B cell (primary cell): Measurements from ENCODE around the gene SNTN. TPM values are rescaled to one million over a fixed set of nuclear protein-coding genes. Genes with fewer than 3 reads are reported as not detected.

Experiments used
- ATAC-seq: fragments of 200-7000 bp; cut with Tn5 transposase; one replicate; pipeline ENCODE4 v1.10.0; 2021; ENCODE audit warnings: low read depth, mild to moderate bottlenecking, moderate number of reproducible peaks, moderate library complexity
- CTCF ChIA-PET: fragments of 350-600 bp; sonication (Branson Sonifier 250); formaldehyde crosslinking; loops from one replicate; lab custom pipeline; 2021; ENCODE audit warnings: antibody characterized with exemption, inconsistent platforms; lab: Charles Lee
- POLR2A ChIA-PET: fragments of 350-600 bp; sonication (Branson Sonifier 250); formaldehyde crosslinking; loops from one replicate; lab custom pipeline; 2021; ENCODE audit warnings: antibody characterized with exemption; lab: Charles Lee
- DNase-seq: peaks from one replicate; pipeline ENCODE4 v3.0.0; 2013
- H2AFZ ChIP-seq: 2 replicates; pipeline ENCODE4 v1.6.1; 2012; ENCODE audit warnings: mild to moderate bottlenecking, low read depth, low read length; ENCODE audit not compliant: insufficient read depth, poor library complexity, severe bottlenecking
- H3K27ac ChIP-seq, 2 donors: 1 replicate in 1 of 2; 2 replicates in 1 of 2; pipeline ENCODE4 v1.5.1; 2012 to 2013; ENCODE audit warnings: low read length in 2 of 2, mild to moderate bottlenecking in 2 of 2, moderate library complexity in 1 of 2
- H3K27me3 ChIP-seq, 4 experiments: fragments of 200-600 bp in 1 of 4; sonication (generic) in 1 of 4; replicated peaks in 1 of 4; 1 replicate in 2 of 4; 2 replicates in 2 of 4; pipeline versions ENCODE4 v1.6.1 to v1.7.0; 2013 to 2016; ENCODE audit warnings: low read length in 3 of 4, mild to moderate bottlenecking in 2 of 4, mixed read lengths in 1 of 4, moderate library complexity in 1 of 4; ENCODE audit not compliant: insufficient read depth in 4 of 4, control insufficient read depth in 3 of 4; ENCODE audit errors: control extremely low read depth in 1 of 4
- H3K36me3 ChIP-seq, 2 experiments: replicated peaks in 1 of 2; 1 replicate in 1 of 2; 2 replicates in 1 of 2; pipeline versions ENCODE4 v1.6.1 to v1.7.1; 2013; ENCODE audit warnings: low read length in 1 of 2; ENCODE audit not compliant: insufficient read depth in 2 of 2, control insufficient read depth in 1 of 2; ENCODE audit errors: control extremely low read depth in 1 of 2, extremely low read depth in 1 of 2
- H3K4me1 ChIP-seq, 2 donors: fragments of 200-600 bp in 1 of 2; sonication (generic) in 1 of 2; 1 replicate in 1 of 2; 2 replicates in 1 of 2; pipeline versions ENCODE4 v1.5.1 to v1.6.1; 2013 to 2017; ENCODE audit warnings: low read length in 2 of 2; ENCODE audit not compliant: control insufficient read depth in 2 of 2, insufficient read depth in 2 of 2
- H3K4me2 ChIP-seq: replicated peaks from 2 replicates; pipeline ENCODE3; 2012; ENCODE audit warnings: mild to moderate bottlenecking, low read depth, low read length; ENCODE audit not compliant: poor library complexity, severe bottlenecking
- H3K4me3 ChIP-seq, 5 experiments: fragments of 200-600 bp in 1 of 5; sonication (generic) in 1 of 5; 1 replicate in 3 of 5; 2 replicates in 2 of 5; pipeline versions ENCODE4 v1.5.1 to v1.7.0; 2011 to 2016; ENCODE audit warnings: low read length in 4 of 5, mild to moderate bottlenecking in 4 of 5, low read depth in 2 of 5, control low read depth in 1 of 5, moderate library complexity in 1 of 5; ENCODE audit not compliant: insufficient read depth in 1 of 5; ENCODE audit errors: control extremely low read depth in 1 of 5, extremely low read depth in 1 of 5
- H3K79me2 ChIP-seq: fragments of 200-600 bp; sonication (generic); one replicate; pipeline ENCODE4 v1.6.0; 2016; ENCODE audit warnings: low read length; ENCODE audit not compliant: control insufficient read depth, insufficient read depth
- H3K9ac ChIP-seq: fragments of 200-600 bp; sonication (generic); 2 replicates; pipeline ENCODE4 v1.6.1; 2017; ENCODE audit warnings: mild to moderate bottlenecking, low read length, moderate library complexity
- H3K9me3 ChIP-seq, 3 donors: one replicate each; pipeline versions ENCODE4 v1.6.1 to v1.7.1; 2013; ENCODE audit warnings: low read length in 2 of 3; ENCODE audit not compliant: control insufficient read depth in 2 of 3, insufficient read depth in 1 of 3; ENCODE audit errors: control extremely low read depth in 1 of 3
- H4K20me1 ChIP-seq: 2 replicates; pipeline ENCODE4 v1.6.0; 2012; ENCODE audit warnings: mild to moderate bottlenecking, low read length; ENCODE audit not compliant: insufficient read depth, control insufficient read depth, poor library complexity, severe bottlenecking
- H3K27ac Mint-ChIP-seq: one replicate; pipeline ENCODE4 v1.8.0; 2021; ENCODE audit warnings: mixed read lengths
- H3K27me3 Mint-ChIP-seq: one replicate; pipeline ENCODE4 v1.8.0; 2021; ENCODE audit warnings: mixed read lengths
- H3K4me1 Mint-ChIP-seq: one replicate; pipeline ENCODE4 v1.8.0; 2021; ENCODE audit warnings: mixed read lengths
- H3K4me3 Mint-ChIP-seq: one replicate; pipeline ENCODE4 v1.8.0; 2021; ENCODE audit warnings: mixed read lengths
- H3K9me3 Mint-ChIP-seq: one replicate; pipeline ENCODE4 v1.8.0; 2022; ENCODE audit warnings: mixed read lengths; ENCODE audit not compliant: insufficient read depth
- EZH2 ChIP-seq: IDR thresholded peaks from 2 replicates; pipeline ENCODE4 v1.6.1; 2012; ENCODE audit warnings: borderline replicate concordance, low read depth, mild to moderate bottlenecking, moderate library complexity, low read length; ENCODE audit not compliant: insufficient read depth, poor library complexity, severe bottlenecking
- WGBS: methylation state at CpG from one replicate; pipeline ENCODE4 v1.1.5; 2013; ENCODE audit warnings: missing lambda C conversion rate; ENCODE audit not compliant: insufficient coverage; 5-methylcytosine and 5-hydroxymethylcytosine counted together
- intact Hi-C: fragments of 100-400 bp; cut with micrococcal nuclease; formaldehyde crosslinking; loops from one replicate; pipeline ENCODE4 v1.10.0; 2022
- polyA plus RNA-seq: library from polyadenylated mRNA; depleted of rRNA; stranded (reverse); fragments of >200 nt; gene quantifications from 2 replicates; pipeline ENCODE4 v1.2.3, GENCODE V29; 2012
- total RNA-seq, 2 donors: library from RNA; stranded (reverse); fragments of 120-200 nt in 1 of 2; gene quantifications; 1 replicate in 1 of 2; 2 replicates in 1 of 2; pipeline versions ENCODE4 v1.2.3 to v1.2.4, GENCODE V29; 2013 to 2022
- TF ChIP-seq, protein P1 (sequence below): fragments of 200-600 bp; IDR thresholded peaks from one replicate; pipeline ENCODE4 v1.8.0; 2022; ENCODE audit warnings: antibody characterized with exemption, mild to moderate bottlenecking

SNTN gene
- total and polyA plus RNA-seq, 2 donors (not counting 1 experiment from before 2014, with no cell fraction given): not detected

DNA sequence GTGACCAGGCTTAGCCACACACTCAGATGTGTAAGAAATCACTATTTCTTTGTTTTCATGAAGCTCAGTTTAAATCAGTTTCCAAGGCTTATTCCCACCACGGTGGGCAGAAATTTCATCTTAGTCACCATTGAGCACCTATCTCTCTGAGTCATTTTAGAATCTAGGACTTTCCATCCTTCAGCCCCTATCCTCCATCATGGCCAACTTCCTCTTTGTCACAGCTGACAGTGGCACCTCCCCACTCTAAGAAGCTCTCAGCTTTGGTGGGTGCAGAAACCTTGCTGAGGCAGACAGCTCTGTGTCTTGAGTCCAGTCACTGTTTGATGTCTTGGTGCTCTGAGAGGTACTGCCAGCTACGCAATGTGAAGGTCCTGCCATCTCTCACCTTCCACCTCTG lies 32.9 kb downstream of the SNTN start:
- Mint-ChIP-seq H3K4me3 (no peak overlapping the region), H3K27ac (no peak overlapping the region), H3K4me1 (no peaks in the 10 kb centered on the region), H3K27me3 (no peaks in the 10 kb centered on the region), H3K9me3 (no peaks in the 10 kb centered on the region)
- ChIA-PET CTCF (no interaction called here), POLR2A (no interaction called here)
- Histone ChIP-seq H3K27ac (no peak overlapping the region), H3K4me3 (no peak overlapping the region), H3K4me1 (no peaks in the 10 kb centered on the region), H2AFZ (no peak overlapping the region), H4K20me1 (no peaks in the 10 kb centered on the region), H3K9ac (no peak overlapping the region), H3K79me2 (no peaks in the 10 kb centered on the region), H3K9me3 (no peaks in the 10 kb centered on the region), H3K36me3 (no peaks in the 10 kb centered on the region), H3K27me3 (no peaks in the 10 kb centered on the region), H3K4me2 (no peak overlapping the region)
- no peak for ATAC-seq
- TF ChIP-seq, protein P1, sequence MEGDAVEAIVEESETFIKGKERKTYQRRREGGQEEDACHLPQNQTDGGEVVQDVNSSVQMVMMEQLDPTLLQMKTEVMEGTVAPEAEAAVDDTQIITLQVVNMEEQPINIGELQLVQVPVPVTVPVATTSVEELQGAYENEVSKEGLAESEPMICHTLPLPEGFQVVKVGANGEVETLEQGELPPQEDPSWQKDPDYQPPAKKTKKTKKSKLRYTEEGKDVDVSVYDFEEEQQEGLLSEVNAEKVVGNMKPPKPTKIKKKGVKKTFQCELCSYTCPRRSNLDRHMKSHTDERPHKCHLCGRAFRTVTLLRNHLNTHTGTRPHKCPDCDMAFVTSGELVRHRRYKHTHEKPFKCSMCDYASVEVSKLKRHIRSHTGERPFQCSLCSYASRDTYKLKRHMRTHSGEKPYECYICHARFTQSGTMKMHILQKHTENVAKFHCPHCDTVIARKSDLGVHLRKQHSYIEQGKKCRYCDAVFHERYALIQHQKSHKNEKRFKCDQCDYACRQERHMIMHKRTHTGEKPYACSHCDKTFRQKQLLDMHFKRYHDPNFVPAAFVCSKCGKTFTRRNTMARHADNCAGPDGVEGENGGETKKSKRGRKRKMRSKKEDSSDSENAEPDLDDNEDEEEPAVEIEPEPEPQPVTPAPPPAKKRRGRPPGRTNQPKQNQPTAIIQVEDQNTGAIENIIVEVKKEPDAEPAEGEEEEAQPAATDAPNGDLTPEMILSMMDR: no peak
- TF ChIP-seq EZH2: no peak
- DNase-seq: no peak
- 88% methylated on average over 2 of the region's 2 CpGs for WGBS
- intact Hi-C loops: no loop called here

DNA sequence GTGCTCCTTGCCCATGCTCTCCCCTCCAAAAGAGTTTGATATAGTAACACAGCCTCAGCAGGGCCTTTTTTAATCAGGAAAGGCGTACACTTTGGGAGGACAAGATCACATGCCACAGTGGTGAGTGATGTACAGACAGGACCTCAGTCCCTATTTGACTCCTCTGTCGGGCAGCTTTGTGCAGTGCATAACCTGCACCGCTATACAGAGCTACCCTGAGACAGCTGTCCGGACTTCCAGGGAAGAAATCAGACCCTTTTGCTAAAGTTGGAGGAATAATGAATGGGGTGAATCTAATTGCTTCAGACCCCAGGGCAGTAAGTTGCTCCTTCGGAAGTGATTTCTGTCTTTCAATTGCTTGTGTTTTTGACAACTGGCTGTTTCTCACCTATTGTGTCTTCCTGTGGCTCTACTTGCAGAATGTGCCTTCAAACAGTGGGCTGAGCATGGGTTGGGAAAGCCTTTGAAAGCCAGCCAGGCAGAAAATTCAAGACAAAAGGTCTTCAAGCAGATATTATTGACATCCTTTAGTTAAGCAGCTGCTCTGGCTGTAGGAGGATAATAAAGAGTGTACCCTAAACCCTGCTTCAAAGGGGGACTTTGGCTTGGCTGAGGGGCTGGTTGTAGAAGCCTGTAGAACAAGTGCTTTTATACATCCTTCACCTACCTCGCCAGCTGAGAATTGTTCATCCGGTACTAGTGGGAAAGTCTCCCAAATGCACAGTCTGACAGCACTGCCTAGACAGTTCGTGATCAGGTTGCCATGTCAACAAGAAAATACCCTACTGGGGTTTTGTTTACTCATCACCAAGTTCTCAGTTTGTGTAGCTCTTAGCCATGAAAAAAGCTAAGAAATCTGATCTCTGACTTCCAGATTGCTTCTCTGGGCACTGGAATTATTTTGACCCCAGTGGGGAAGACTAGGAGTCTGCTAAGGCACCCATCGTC lies 35.1 kb downstream of the SNTN start:
- DNase-seq (no peak), ATAC-seq (no peak)
- Histone ChIP-seq H3K4me2 (no peak overlapping the region), H4K20me1 (no peaks in the 10 kb centered on the region), H3K79me2 (no peaks in the 10 kb centered on the region), H3K27ac (no peak overlapping the region), H3K9me3 (no peaks in the 10 kb centered on the region), H3K9ac (no peak overlapping the region), H3K36me3 (no peaks in the 10 kb centered on the region), H3K4me1 (no peaks in the 10 kb centered on the region), H3K4me3 (no peak overlapping the region), H3K27me3 (no peaks in the 10 kb centered on the region), H2AFZ (no peak overlapping the region)
- no peak for TF ChIP-seq EZH2
- TF ChIP-seq, protein P1: no peak
- intact Hi-C loops: no loop called here
- no peak overlapping the region for H3K27ac Mint-ChIP-seq
- no peaks in the 10 kb centered on the region for H3K4me1 Mint-ChIP-seq
- ChIA-PET POLR2A (no interaction called here), CTCF (no interaction called here)
- WGBS: 85% methylated on average over 7 of the region's 9 CpGs
- no peaks in the 10 kb centered on the region for H3K27me3 Mint-ChIP-seq
- no peak overlapping the region for H3K4me3 Mint-ChIP-seq
- H3K9me3 Mint-ChIP-seq: no peaks in the 10 kb centered on the region
